ENCODE data around the gene EFEMP2. TPM values are rescaled to one million over a fixed set of nuclear protein-coding genes. Genes with fewer than 3 reads are reported as not detected.
"Not testable (repeated sequence)": the region's sequence is repeated elsewhere in the genome, so short reads cannot be mapped to it uniquely, and the experiment has no call there.

EFEMP2 gene
- total RNA-seq, 1 experiment from 2014 or later = 3.4 TPM

GRCh38 chr11:65892661-65893317, 20.2 kb upstream of the EFEMP2 start:
- H3K27ac Mint-ChIP-seq (ENCODE audit: unreplicated experiment) = peak overlapping the region; percentile 25
- peaks cover 60% of the 10 kb centered on the region for H3K4me1 Mint-ChIP-seq (ENCODE audit: low read depth, unreplicated experiment)
- intact Hi-C loops (cut with micrococcal nuclease; ENCODE audit: unreplicated experiment) = no loop called here
- no peaks in the 10 kb centered on the region for H3K27me3 Mint-ChIP-seq (ENCODE audit: unreplicated experiment)
- no peak for TF ChIP-seq CTCF (IDR thresholded peaks at IDR 0.05; ENCODE audit: unreplicated experiment)
- CTCF ChIA-PET = interaction anchor here (0.6 to 0.9 kb wide), 2 partner anchors 10 to 319 kb away, joined by 3 read pairs; no protein-coding TSS in a partner anchor
- no TSS peak for BruUV-seq (replicated peaks)
- DNase-seq = no peak
- H3K9me3 Mint-ChIP-seq (ENCODE audit: low read depth, unreplicated experiment) = no peaks in the 10 kb centered on the region
- H3K4me3 Mint-ChIP-seq (ENCODE audit: low read depth, unreplicated experiment) = peak overlapping the region; percentile 83
- H3K36me3 Mint-ChIP-seq (ENCODE audit: insufficient read depth, unreplicated experiment) = peaks cover 98% of the 10 kb centered on the region

DNA sequence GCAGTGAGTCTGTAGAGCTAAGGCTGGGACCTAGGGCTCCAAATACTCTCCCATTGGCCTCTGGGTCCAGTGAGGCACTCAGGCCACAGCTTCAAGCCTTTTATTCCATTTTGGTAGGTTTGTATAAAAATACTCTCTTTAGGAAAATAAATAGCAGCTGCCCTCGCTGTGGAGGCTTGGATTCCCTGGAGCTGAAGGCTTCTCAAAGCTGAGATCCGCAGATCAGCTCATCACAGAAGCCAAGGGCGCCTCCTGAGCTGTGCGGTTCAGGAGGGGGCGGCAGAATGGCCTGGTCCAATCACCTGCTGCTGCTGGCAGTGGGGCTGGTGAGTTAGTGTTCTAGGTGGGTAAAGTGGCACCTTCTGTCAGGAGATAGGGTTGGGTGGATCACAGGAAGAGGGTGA, 19.5 kb upstream of the EFEMP2 start:
- H3K9me3 Mint-ChIP-seq (ENCODE audit: low read depth, unreplicated experiment); intact Hi-C loops (cut with micrococcal nuclease; ENCODE audit: unreplicated experiment); BruUV-seq (replicated peaks); H3K27me3 Mint-ChIP-seq (ENCODE audit: unreplicated experiment); DNase-seq: not testable (repeated sequence)
- Mint-ChIP-seq H3K36me3 (ENCODE audit: insufficient read depth, unreplicated experiment) (peaks cover 98% of the 10 kb centered on the region), H3K27ac (ENCODE audit: unreplicated experiment) (peak overlapping the region; percentile 25), H3K4me3 (ENCODE audit: low read depth, unreplicated experiment) (peak overlapping the region; percentile 83), H3K4me1 (ENCODE audit: low read depth, unreplicated experiment) (peaks cover 59% of the 10 kb centered on the region)
- CTCF ChIA-PET = interaction anchor here (0.9 to 2.1 kb wide), 4 partner anchors 8 to 32 kb away, joined by 3 to 8 read pairs (median 4); partner anchors contain the start of genes FOSL1 and MUS81

GRCh38 chr11:65891219-65892136, 18.9 kb upstream of the EFEMP2 start:
- Mint-ChIP-seq H3K4me3 (ENCODE audit: low read depth, unreplicated experiment) (peak overlapping the region; percentile 83), H3K4me1 (ENCODE audit: low read depth, unreplicated experiment) (peaks cover 59% of the 10 kb centered on the region), H3K9me3 (ENCODE audit: low read depth, unreplicated experiment) (no peaks in the 10 kb centered on the region), H3K27me3 (ENCODE audit: unreplicated experiment) (no peaks in the 10 kb centered on the region), H3K27ac (ENCODE audit: unreplicated experiment) (peak overlapping the region; percentile 25), H3K36me3 (ENCODE audit: insufficient read depth, unreplicated experiment) (peaks cover 98% of the 10 kb centered on the region)
- peak; percentile 60 for DNase-seq
- TSS peak; percentile 70 for BruUV-seq (replicated peaks)
- intact Hi-C loops (cut with micrococcal nuclease; ENCODE audit: unreplicated experiment) = no loop called here
- TF ChIP-seq CTCF (IDR thresholded peaks at IDR 0.05; ENCODE audit: unreplicated experiment) = no peak
- CTCF ChIA-PET = interaction anchor here (0.7 to 2.1 kb wide), 10 partner anchors 9 to 131 kb away, joined by 3 to 8 read pairs (median 3); partner anchors contain the start of genes FOSL1 and MUS81

DNA sequence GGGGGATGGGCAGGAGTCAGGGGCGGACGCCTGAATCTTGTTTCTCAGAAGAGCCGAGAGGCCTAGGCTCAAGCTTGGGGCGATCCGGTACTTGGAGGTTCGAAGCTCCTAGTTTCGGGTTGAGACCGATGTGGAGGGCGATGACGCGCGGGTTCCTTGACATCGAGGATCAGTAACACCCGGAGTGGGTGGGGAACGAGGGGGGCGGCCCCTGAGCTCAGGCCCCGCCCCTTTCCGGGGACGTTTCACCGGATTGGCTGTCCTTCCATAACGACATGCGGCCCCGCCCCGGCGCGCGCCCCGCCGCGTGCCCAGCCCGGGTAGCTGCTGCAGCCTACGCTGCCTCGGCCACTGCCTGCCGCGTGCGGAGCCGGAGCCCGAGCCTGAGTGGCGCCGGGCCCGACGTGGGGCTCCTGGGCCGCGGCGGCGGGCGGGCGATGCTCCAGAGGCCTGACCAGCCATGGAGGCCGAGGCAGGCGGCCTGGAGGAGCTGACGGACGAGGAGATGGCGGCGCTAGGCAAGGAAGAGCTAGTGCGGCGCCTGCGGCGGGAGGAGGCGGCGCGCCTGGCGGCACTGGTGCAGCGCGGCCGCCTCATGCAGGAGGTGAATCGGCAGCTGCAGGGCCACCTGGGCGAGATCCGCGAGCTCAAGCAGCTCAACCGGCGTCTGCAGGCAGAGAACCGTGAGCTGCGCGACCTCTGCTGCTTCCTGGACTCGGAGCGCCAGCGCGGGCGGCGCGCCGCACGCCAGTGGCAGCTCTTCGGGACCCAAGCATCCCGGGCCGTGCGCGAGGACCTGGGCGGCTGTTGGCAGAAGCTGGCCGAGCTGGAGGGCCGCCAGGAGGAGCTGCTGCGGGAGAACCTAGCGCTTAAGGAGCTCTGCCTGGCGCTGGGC, 18.0 kb upstream of the EFEMP2 start, which contains the start of gene CCDC85B:
Gene CCDC85B, plus strand, starts transcription at position 350 of the 895 bp plus-strand sequence. Its CDS starts 111 bp downstream, at position 461.
- Mint-ChIP-seq H3K9me3 (ENCODE audit: low read depth, unreplicated experiment) (no peaks in the 10 kb centered on the region), H3K27me3 (ENCODE audit: unreplicated experiment) (no peaks in the 10 kb centered on the region), H3K36me3 (ENCODE audit: insufficient read depth, unreplicated experiment) (peaks cover 90% of the 10 kb centered on the region), H3K4me3 (ENCODE audit: low read depth, unreplicated experiment) (peak within 1 kb of the TSS; percentile 83), H3K4me1 (ENCODE audit: low read depth, unreplicated experiment) (peaks cover 54% of the 10 kb centered on the region), H3K27ac (ENCODE audit: unreplicated experiment) (peak within 1 kb of the TSS; percentile 92)
- DNase-seq = peak; percentile 97
- intact Hi-C loops (cut with micrococcal nuclease; ENCODE audit: unreplicated experiment) = no loop called here
- CTCF ChIA-PET = interaction anchor here (0.6 to 2.1 kb wide), 15 partner anchors 8 to 184 kb away, joined by 3 to 8 read pairs (median 4); partner anchors contain the start of genes BANF1, EIF1AD, FOSL1 and MUS81
- BruUV-seq (replicated peaks) = no TSS peak
- no peak for TF ChIP-seq CTCF (IDR thresholded peaks at IDR 0.05; ENCODE audit: unreplicated experiment)
